H1 (cell line): ENCODE results near the gene OR5C1. TPM values are rescaled to one million over a fixed set of nuclear protein-coding genes. Genes with fewer than 3 reads are reported as not detected.

Source experiments
- CTCF ChIA-PET: fragments of 300-600 bp; sonication (Branson Sonifier 250); formaldehyde crosslinking; loops from one replicate; lab custom pipeline; 2021; ENCODE audit not compliant: partially characterized antibody; lab: Charles Lee
- POLR2A ChIA-PET: fragments of 300-600 bp; sonication (Branson Sonifier 250); formaldehyde crosslinking; loops from one replicate; lab custom pipeline; 2021; ENCODE audit warnings: inconsistent platforms; ENCODE audit not compliant: partially characterized antibody; lab: Charles Lee
- DNase-seq, 2 experiments: peaks; one replicate each; pipeline versions ENCODE4 v3.0.0 to v3.0.0-alpha.2; 2010 to 2022; ENCODE audit warnings: low spot score in 2 of 2, low read depth in 1 of 2, mixed read lengths in 1 of 2
- FAIRE-seq: peaks from 2 replicates; lab custom pipeline; 2011; peaks lifted over from hg19 to GRCh38; lab: Jason Lieb, UNC
- H2AFZ ChIP-seq: 2 replicates; pipeline ENCODE4 v1.8.1; 2012; ENCODE audit warnings: low read length, inconsistent platforms
- H2AK5ac ChIP-seq: 2 replicates; pipeline ENCODE4 v1.6.1; 2013; ENCODE audit warnings: low read depth, low read length
- H2BK120ac ChIP-seq: replicated peaks from 2 replicates; pipeline ENCODE3; 2013; ENCODE audit warnings: low read depth, low read length, inconsistent platforms
- H2BK12ac ChIP-seq: 2 replicates; pipeline ENCODE4 v1.6.1; 2013; ENCODE audit warnings: low read depth, low read length
- H2BK15ac ChIP-seq: 2 replicates; pipeline ENCODE4 v1.6.1; 2013; ENCODE audit warnings: low read length
- H2BK20ac ChIP-seq: 2 replicates; pipeline ENCODE4 v1.6.1; 2013; ENCODE audit warnings: low read length
- H2BK5ac ChIP-seq: 2 replicates; pipeline ENCODE4 v1.6.1; 2013; ENCODE audit warnings: low read depth, low read length
- H3K14ac ChIP-seq: 2 replicates; pipeline ENCODE4 v1.6.1; 2013; ENCODE audit warnings: inconsistent platforms; ENCODE audit not compliant: insufficient read length
- H3K18ac ChIP-seq: 2 replicates; pipeline ENCODE4 v1.6.1; 2013; ENCODE audit warnings: low read length; ENCODE audit errors: extremely low read depth
- H3K23ac ChIP-seq: 2 replicates; pipeline ENCODE4 v1.6.1; 2013; ENCODE audit warnings: inconsistent platforms; ENCODE audit not compliant: insufficient read length
- H3K23me2 ChIP-seq: 2 replicates; pipeline ENCODE4 v1.6.1; 2013; ENCODE audit warnings: low read depth, low read length
- H3K27ac ChIP-seq: 2 replicates; pipeline ENCODE4 v1.6.1; 2011; ENCODE audit warnings: low read depth, low read length, inconsistent platforms
- H3K27me3 ChIP-seq, 4 experiments: replicated peaks in 1 of 4; 1 replicate in 1 of 4; 2 replicates in 3 of 4; pipeline versions ENCODE4 v1.6.1 to v1.8.1; 2011 to 2013; ENCODE audit warnings: low read length in 3 of 4, mild to moderate bottlenecking in 3 of 4, inconsistent platforms in 2 of 4, mixed read lengths in 2 of 4, moderate library complexity in 1 of 4; ENCODE audit not compliant: control insufficient read depth in 3 of 4, insufficient read depth in 3 of 4; ENCODE audit errors: extremely low read depth in 1 of 4
- H3K36me3 ChIP-seq, 4 experiments: 2 replicates each; pipeline versions ENCODE4 v1.6.1 to v1.8.1; 2011 to 2013; ENCODE audit warnings: mild to moderate bottlenecking in 4 of 4, low read length in 3 of 4, moderate library complexity in 2 of 4, control low read depth in 1 of 4, inconsistent platforms in 1 of 4; ENCODE audit not compliant: insufficient read depth in 4 of 4, control insufficient read depth in 2 of 4
- H3K4ac ChIP-seq: replicated peaks from 2 replicates; pipeline ENCODE3; 2013; ENCODE audit warnings: low read length, low read depth, mixed read lengths, inconsistent platforms; ENCODE audit not compliant: insufficient read length
- H3K4me1 ChIP-seq, 4 experiments: replicated peaks in 1 of 4; 1 replicate in 1 of 4; 2 replicates in 3 of 4; pipeline versions ENCODE4 v1.6.1 to v1.8.1; 2011 to 2013; ENCODE audit warnings: low read length in 3 of 4, inconsistent platforms in 2 of 4, mixed read lengths in 1 of 4; ENCODE audit not compliant: insufficient read depth in 4 of 4, control insufficient read depth in 3 of 4
- H3K4me2 ChIP-seq, 2 experiments: 2 replicates each; pipeline versions ENCODE4 v1.6.1 to v1.8.1; 2011 to 2013; ENCODE audit warnings: low read depth in 2 of 2, low read length in 2 of 2, control low read depth in 1 of 2, inconsistent platforms in 1 of 2, mild to moderate bottlenecking in 1 of 2; ENCODE audit not compliant: insufficient read depth in 1 of 2
- H3K4me3 ChIP-seq, 4 experiments: fragments of 200-600, 300-600 bp in 1 of 4; sonication (generic), shearing (Covaris generic), sonication (Bioruptor Twin) in 1 of 4; 2 replicates each; pipeline versions ENCODE4 v1.5.1 to v1.8.1; 2011 to 2016; ENCODE audit warnings: low read length in 4 of 4, low read depth in 3 of 4, control low read depth in 2 of 4, inconsistent platforms in 2 of 4, mild to moderate bottlenecking in 2 of 4, mixed read lengths in 1 of 4, moderate library complexity in 1 of 4; ENCODE audit not compliant: insufficient read depth in 2 of 4; ENCODE audit errors: extremely low read depth in 1 of 4
- H3K56ac ChIP-seq: replicated peaks from 2 replicates; pipeline ENCODE3; 2013; ENCODE audit warnings: low read depth, mild to moderate bottlenecking, mixed read lengths, low read length, inconsistent platforms; ENCODE audit not compliant: insufficient read length
- H3K79me1 ChIP-seq: 2 replicates; pipeline ENCODE4 v1.6.1; 2013; ENCODE audit warnings: low read depth, low read length, control low read depth
- H3K79me2 ChIP-seq, 2 experiments: 2 replicates each; pipeline versions ENCODE4 v1.6.1 to v1.8.1; 2012 to 2013; ENCODE audit warnings: low read length in 2 of 2, mild to moderate bottlenecking in 2 of 2, inconsistent platforms in 1 of 2; ENCODE audit not compliant: insufficient read depth in 2 of 2, control insufficient read depth in 1 of 2
- H3K9ac ChIP-seq, 4 experiments: replicated peaks in 1 of 4; 1 replicate in 1 of 4; 2 replicates in 3 of 4; pipeline versions ENCODE4 v1.6.1 to v1.8.1; 2011 to 2013; ENCODE audit warnings: low read depth in 3 of 4, low read length in 3 of 4, control low read depth in 2 of 4, mild to moderate bottlenecking in 2 of 4, moderate library complexity in 2 of 4, inconsistent platforms in 1 of 4; ENCODE audit errors: extremely low read depth in 1 of 4
- H3K9me3 ChIP-seq, 2 experiments: 2 replicates each; pipeline versions ENCODE4 v1.6.1 to v1.8.1; 2012 to 2013; ENCODE audit warnings: mild to moderate bottlenecking in 2 of 2, moderate library complexity in 2 of 2, control low read depth in 1 of 2, inconsistent platforms in 1 of 2, low read depth in 1 of 2, low read length in 1 of 2, mixed read lengths in 1 of 2; ENCODE audit not compliant: insufficient read depth in 2 of 2
- H4K20me1 ChIP-seq, 2 experiments: replicated peaks in 1 of 2; 2 replicates each; pipeline versions ENCODE3 to v1.8.1; 2011 to 2013; ENCODE audit warnings: inconsistent platforms in 2 of 2, low read length in 2 of 2, mild to moderate bottlenecking in 1 of 2; ENCODE audit not compliant: insufficient read depth in 2 of 2, control insufficient read depth in 1 of 2
- H4K5ac ChIP-seq: 2 replicates; pipeline ENCODE4 v1.6.1; 2013; ENCODE audit warnings: low read length, low read depth, mixed read lengths, inconsistent platforms; ENCODE audit not compliant: insufficient read length
- H4K8ac ChIP-seq: 2 replicates; pipeline ENCODE4 v1.8.0; 2013; ENCODE audit warnings: mild to moderate bottlenecking, moderate library complexity, low read length, inconsistent platforms; ENCODE audit not compliant: insufficient read depth; ENCODE audit errors: extremely low read depth
- H4K91ac ChIP-seq: replicated peaks from 2 replicates; pipeline ENCODE3; 2013; ENCODE audit warnings: low read length, mixed read lengths, inconsistent platforms; ENCODE audit not compliant: insufficient read length
- BCL11A ChIP-seq, 2 experiments: IDR thresholded peaks; one replicate each; pipeline ENCODE4 v1.6.1; 2011; ENCODE audit warnings: low read depth in 2 of 2, low read length in 2 of 2, mild to moderate bottlenecking in 2 of 2
- CTBP2 ChIP-seq: IDR thresholded peaks from 2 replicates; pipeline ENCODE4 v1.7.0; 2011; ENCODE audit warnings: borderline replicate concordance, mild to moderate bottlenecking, moderate library complexity, mixed read lengths, low read length; ENCODE audit not compliant: insufficient read depth, insufficient read length
- JUN ChIP-seq: IDR thresholded peaks from 2 replicates; pipeline ENCODE4 v1.6.1; 2011; ENCODE audit warnings: low read depth, mild to moderate bottlenecking, improper control_type of control experiment, low read length
- KDM1A ChIP-seq: fragments of 200-600, 300-600 bp; sonication (generic); IDR thresholded peaks from 2 replicates; pipeline ENCODE4 v1.7.1; 2016; ENCODE audit warnings: mild to moderate bottlenecking, low read length, borderline replicate concordance
- KDM5A ChIP-seq: fragments of 200-600 bp; IDR thresholded peaks from 2 replicates; pipeline ENCODE4 v1.7.1; 2012; ENCODE audit warnings: mild to moderate bottlenecking, low read length, inconsistent platforms, mixed read lengths
- NANOG ChIP-seq: IDR thresholded peaks from 2 replicates; pipeline ENCODE4 v1.6.1; 2011; ENCODE audit warnings: low read length, low read depth, mild to moderate bottlenecking, inconsistent platforms; ENCODE audit not compliant: insufficient read depth, poor library complexity, severe bottlenecking
- SRF ChIP-seq: IDR thresholded peaks from 2 replicates; pipeline ENCODE4 v1.6.1; 2011; ENCODE audit warnings: mild to moderate bottlenecking, low read depth, low read length, moderate library complexity
- TAF7 ChIP-seq: optimal IDR thresholded peaks from 2 replicates; pipeline ENCODE3; 2011; ENCODE audit warnings: low read depth, mild to moderate bottlenecking, inconsistent platforms, low read length, moderate library complexity, borderline replicate concordance
- TCF12 ChIP-seq: IDR thresholded peaks from 2 replicates; pipeline ENCODE4 v1.6.1; 2011; ENCODE audit warnings: low read depth, mild to moderate bottlenecking, low read length
- whole genome bisulfite sequencing, 2 experiments: shearing (Covaris generic) in 1 of 2; methylation state at CpG; one replicate each; pipeline versions ENCODE4 v1.1.6 to v1.1.7; 2013 to 2015; ENCODE audit warnings: low lambda C conversion rate in 2 of 2, mixed read lengths in 2 of 2, inconsistent platforms in 1 of 2, low coverage in 1 of 2, missing lambda C conversion rate in 1 of 2; ENCODE audit not compliant: insufficient replicate concordance in 2 of 2, insufficient coverage in 1 of 2, insufficient read length in 1 of 2; ENCODE audit errors: extremely low coverage in 1 of 2, missing lambda C conversion rate in 1 of 2; 5-methylcytosine and 5-hydroxymethylcytosine counted together
- polyA plus RNA-seq, 7 experiments: library from polyadenylated mRNA; depleted of rRNA in 3 of 7; stranded (reverse) in 5 of 7; unstranded in 2 of 7; fragments of >200 nt in 5 of 7; fragments of 200-250 nt in 2 of 7; gene quantifications; 1 replicate in 5 of 7; 2 replicates in 1 of 7; 4 replicates in 1 of 7; pipeline versions ENCODE4 v1.2.1 to v1.2.3, GENCODE V29; 2011 to 2013; ENCODE audit warnings: missing spikeins in 2 of 7, mixed read lengths in 2 of 7
- total RNA-seq: library from RNA; stranded (reverse); fragmentation: NEBNext Ultra II Directional; extraction: Animal tissue kit (Norgen Biotek cat#: 25700); gene quantifications from 2 replicates; pipeline ENCODE4 v1.2.1, GENCODE V29; 2021
- TF ChIP-seq, protein P1 (sequence below): IDR thresholded peaks from 2 replicates; pipeline ENCODE4 v1.6.1; 2012; ENCODE audit warnings: inconsistent platforms
- TF ChIP-seq, protein P2 (sequence below), 3 experiments: IDR thresholded peaks; 1 replicate in 2 of 3; 2 replicates in 1 of 3; pipeline versions ENCODE4 v1.5.1 to v1.6.1; 2011; ENCODE audit warnings: low read length in 3 of 3, mild to moderate bottlenecking in 3 of 3, inconsistent platforms in 2 of 3, low read depth in 1 of 3, moderate library complexity in 1 of 3; ENCODE audit not compliant: insufficient read depth in 1 of 3; ENCODE audit errors: control extremely low read depth in 1 of 3

OR5C1 gene
- total and polyA plus RNA-seq, 2 of the 8 experiments (the other 6 are each of a cell fraction or from before 2014, with no cell fraction given): not detected

DNA sequence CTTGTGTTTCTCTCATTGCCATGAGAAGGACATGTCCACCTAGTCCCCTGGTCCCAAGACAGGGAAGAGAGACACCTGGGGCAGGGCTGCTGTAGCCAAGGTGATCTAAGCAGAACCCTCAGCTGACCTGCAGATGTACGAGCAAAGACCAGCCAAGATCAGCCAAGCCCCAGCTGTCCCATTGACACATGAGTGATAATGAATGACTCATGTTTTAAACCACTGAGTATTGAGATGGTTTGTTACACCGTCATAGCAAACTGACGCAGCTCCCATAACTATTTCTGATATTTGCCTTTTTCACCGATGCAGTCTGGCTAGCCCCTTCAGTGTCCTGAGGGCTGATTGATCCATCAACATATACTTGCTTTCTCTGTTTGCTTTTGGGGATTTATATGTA, 17.9 kb downstream of the OR5C1 start:
- Histone ChIP-seq H3K79me1 (no peaks in the 10 kb centered on the region), H2BK12ac (no peak overlapping the region), H3K36me3 (no peaks in the 10 kb centered on the region), H3K9me3 (peaks cover 29 to 31% of the 10 kb centered on the region in 2 experiments), H3K4me3 (no peak overlapping the region), H3K27ac (no peak overlapping the region), H2BK5ac (no peak overlapping the region), H3K23ac (no peak overlapping the region), H4K20me1 (no peaks in the 10 kb centered on the region), H3K14ac (no peak overlapping the region), H2AFZ (no peak overlapping the region), H3K4ac (no peak overlapping the region), H3K4me1 (peaks cover 0 to 3% (median 2%) of the 10 kb centered on the region in 4 experiments; a peak in 4 of 7 replicates), H3K56ac (no peak overlapping the region), H4K91ac (no peak overlapping the region), H3K9ac (no peak overlapping the region), H4K8ac (no peak overlapping the region), H3K23me2 (no peaks in the 10 kb centered on the region), H2AK5ac (no peak overlapping the region), H2BK120ac (no peak overlapping the region), H3K27me3 (no peaks in the 10 kb centered on the region), H2BK20ac (no peak overlapping the region), H2BK15ac (no peak overlapping the region), H3K79me2 (no peaks in the 10 kb centered on the region), H3K4me2 (no peak overlapping the region), H3K18ac (no peak overlapping the region), H4K5ac (no peak overlapping the region)
- DNase-seq: no peak
- ChIA-PET POLR2A (no interaction called here), CTCF (interaction anchor here (0.6 to 6.3 kb wide), 5 partner anchors 13 to 683 kb away, joined by 3 to 44 read pairs (median 3); no protein-coding TSS in a partner anchor)
- FAIRE-seq: no peak
- WGBS, 2 experiments: 95% methylated on average over 4 of the region's 4 CpGs; no CpG with 5 or more reads in 1 of the 2 experiments
- TF ChIP-seq KDM5A: no peak
- TF ChIP-seq KDM1A: no peak
- TF ChIP-seq TAF7: no peak
- no peak for TF ChIP-seq TCF12
- TF ChIP-seq, protein P1, sequence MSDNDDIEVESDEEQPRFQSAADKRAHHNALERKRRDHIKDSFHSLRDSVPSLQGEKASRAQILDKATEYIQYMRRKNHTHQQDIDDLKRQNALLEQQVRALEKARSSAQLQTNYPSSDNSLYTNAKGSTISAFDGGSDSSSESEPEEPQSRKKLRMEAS: no peak
- no peak for TF ChIP-seq JUN
- no peak for TF ChIP-seq BCL11A (IDR thresholded peaks at IDR 0.05; ENCODE audit: low read depth in 2 of 2, low read length in 2 of 2)
- no peak for TF ChIP-seq NANOG
- TF ChIP-seq CTBP2: no peak
- TF ChIP-seq, protein P2, sequence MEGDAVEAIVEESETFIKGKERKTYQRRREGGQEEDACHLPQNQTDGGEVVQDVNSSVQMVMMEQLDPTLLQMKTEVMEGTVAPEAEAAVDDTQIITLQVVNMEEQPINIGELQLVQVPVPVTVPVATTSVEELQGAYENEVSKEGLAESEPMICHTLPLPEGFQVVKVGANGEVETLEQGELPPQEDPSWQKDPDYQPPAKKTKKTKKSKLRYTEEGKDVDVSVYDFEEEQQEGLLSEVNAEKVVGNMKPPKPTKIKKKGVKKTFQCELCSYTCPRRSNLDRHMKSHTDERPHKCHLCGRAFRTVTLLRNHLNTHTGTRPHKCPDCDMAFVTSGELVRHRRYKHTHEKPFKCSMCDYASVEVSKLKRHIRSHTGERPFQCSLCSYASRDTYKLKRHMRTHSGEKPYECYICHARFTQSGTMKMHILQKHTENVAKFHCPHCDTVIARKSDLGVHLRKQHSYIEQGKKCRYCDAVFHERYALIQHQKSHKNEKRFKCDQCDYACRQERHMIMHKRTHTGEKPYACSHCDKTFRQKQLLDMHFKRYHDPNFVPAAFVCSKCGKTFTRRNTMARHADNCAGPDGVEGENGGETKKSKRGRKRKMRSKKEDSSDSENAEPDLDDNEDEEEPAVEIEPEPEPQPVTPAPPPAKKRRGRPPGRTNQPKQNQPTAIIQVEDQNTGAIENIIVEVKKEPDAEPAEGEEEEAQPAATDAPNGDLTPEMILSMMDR (IDR thresholded peaks at IDR 0.05; ENCODE audit: control extremely low read depth in 1 of 3, insufficient read depth in 1 of 3, low read depth in 1 of 3, low read length in 3 of 3): no peak
- TF ChIP-seq SRF: no peak
